Esophagus muscularis mucosa (tissue), 4 donors: ENCODE measurements around the gene ITPKB. TPM values are rescaled to one million over a fixed set of nuclear protein-coding genes. Genes with fewer than 3 reads are reported as not detected.

ENCODE experiments used
- DNase-seq: peaks from one replicate; pipeline ENCODE4 v3.0.0-alpha.2; 2017; ENCODE audit errors: extremely low spot score
- H3K27ac ChIP-seq, 4 donors: fragments of 200-600 bp; sonication (generic); replicated peaks in 1 of 4; 1 replicate in 3 of 4; 2 replicates in 1 of 4; pipeline ENCODE4 v1.5.1; 2016 to 2019; ENCODE audit warnings: mild to moderate bottlenecking in 1 of 4
- H3K27me3 ChIP-seq, 4 donors: fragments of 200-600 bp; sonication (generic); one replicate each; pipeline versions ENCODE4 v1.5.1 to v1.6.0; 2016 to 2019
- H3K36me3 ChIP-seq, 4 donors: fragments of 200-600 bp; sonication (generic); one replicate each; pipeline ENCODE4 v1.5.1; 2016 to 2019
- H3K4me1 ChIP-seq, 4 donors: fragments of 200-600 bp; sonication (generic); one replicate each; pipeline ENCODE4 v1.5.1; 2016 to 2019
- H3K4me3 ChIP-seq, 4 donors: fragments of 200-600 bp; sonication (generic); 1 replicate in 2 of 4; 2 replicates in 2 of 4; pipeline ENCODE4 v1.5.1; 2016 to 2019; ENCODE audit warnings: mild to moderate bottlenecking in 4 of 4, moderate library complexity in 1 of 4
- H3K9me3 ChIP-seq, 4 donors: fragments of 200-600 bp; sonication (generic); 1 replicate in 3 of 4; 2 replicates in 1 of 4; pipeline ENCODE4 v1.5.1; 2016 to 2019
- EP300 ChIP-seq: sonication (generic); formaldehyde crosslinking; IDR thresholded peaks from one replicate; pipeline ENCODE4 v1.6.1; 2017; ENCODE audit warnings: antibody characterized with exemption
- POLR2A ChIP-seq: fragments of 450-650 bp; IDR thresholded peaks from one replicate; pipeline ENCODE4 v1.6.1; 2017; ENCODE audit warnings: antibody characterized with exemption, moderate library complexity, mild to moderate bottlenecking, low read depth
- POLR2AphosphoS5 ChIP-seq, 2 donors: sonication (generic); formaldehyde crosslinking; IDR thresholded peaks; one replicate each; pipeline ENCODE4 v1.6.1; 2017; ENCODE audit warnings: antibody characterized with exemption in 2 of 2
- WGBS: methylation state at CpG from one replicate; pipeline ENCODE4 v1.1.5; 2018; 5-methylcytosine and 5-hydroxymethylcytosine counted together
- intact Hi-C: fragments of 100-400 bp; cut with DNase I; formaldehyde crosslinking; loops from one replicate; pipeline ENCODE4 v1.15.1; 2023
- total RNA-seq, 4 donors: library from RNA; depleted of rRNA; stranded (reverse); fragments of >200 nt; gene quantifications; one replicate each; pipeline versions ENCODE4 v1.1.0 to v1.2.1, GENCODE V29; 2016
- TF ChIP-seq, protein P1 (sequence below), 3 experiments: fragments of 200-600 bp in 2 of 3; fragments of 450-650 bp in 1 of 3; sonication (generic) in 2 of 3; IDR thresholded peaks; one replicate each; pipeline ENCODE4 v1.5.1; 2017 to 2019; ENCODE audit warnings: antibody characterized with exemption in 3 of 3, mild to moderate bottlenecking in 2 of 3, moderate library complexity in 1 of 3

ITPKB gene
- total RNA-seq, 4 donors from 2014 or later, result 71.1 to 156 (median 116) TPM

GRCh38 chr1:226631229-226632000, 107.7 kb downstream of the ITPKB start:
- Histone ChIP-seq H3K4me1 (peaks cover 27 to 77% (median 76%) of the 10 kb centered on the region in 4 donors), H3K36me3 (peaks cover 0 to 54% (median 35%) of the 10 kb centered on the region in 4 donors), H3K9me3 (no peaks in the 10 kb centered on the region), H3K4me3 (no peak overlapping the region), H3K27ac (peak overlapping the region in 2 of 4 donors; percentile 74 to 83), H3K27me3 (no peaks in the 10 kb centered on the region)
- no peak for TF ChIP-seq EP300
- TF ChIP-seq, protein P1, sequence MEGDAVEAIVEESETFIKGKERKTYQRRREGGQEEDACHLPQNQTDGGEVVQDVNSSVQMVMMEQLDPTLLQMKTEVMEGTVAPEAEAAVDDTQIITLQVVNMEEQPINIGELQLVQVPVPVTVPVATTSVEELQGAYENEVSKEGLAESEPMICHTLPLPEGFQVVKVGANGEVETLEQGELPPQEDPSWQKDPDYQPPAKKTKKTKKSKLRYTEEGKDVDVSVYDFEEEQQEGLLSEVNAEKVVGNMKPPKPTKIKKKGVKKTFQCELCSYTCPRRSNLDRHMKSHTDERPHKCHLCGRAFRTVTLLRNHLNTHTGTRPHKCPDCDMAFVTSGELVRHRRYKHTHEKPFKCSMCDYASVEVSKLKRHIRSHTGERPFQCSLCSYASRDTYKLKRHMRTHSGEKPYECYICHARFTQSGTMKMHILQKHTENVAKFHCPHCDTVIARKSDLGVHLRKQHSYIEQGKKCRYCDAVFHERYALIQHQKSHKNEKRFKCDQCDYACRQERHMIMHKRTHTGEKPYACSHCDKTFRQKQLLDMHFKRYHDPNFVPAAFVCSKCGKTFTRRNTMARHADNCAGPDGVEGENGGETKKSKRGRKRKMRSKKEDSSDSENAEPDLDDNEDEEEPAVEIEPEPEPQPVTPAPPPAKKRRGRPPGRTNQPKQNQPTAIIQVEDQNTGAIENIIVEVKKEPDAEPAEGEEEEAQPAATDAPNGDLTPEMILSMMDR (IDR thresholded peaks at IDR 0.05), result no peak
- TF ChIP-seq POLR2AphosphoS5 (IDR thresholded peaks at IDR 0.05), result no peak
- no peak for TF ChIP-seq POLR2A
- DNase-seq, result no peak
- 80% methylated on average over 10 of the region's 10 CpGs for whole genome bisulfite sequencing
- intact Hi-C loops, result loop anchor here (5.0 kb wide), 1 partner anchor 106 kb away; the partner anchor contains the start of gene ITPKB

DNA sequence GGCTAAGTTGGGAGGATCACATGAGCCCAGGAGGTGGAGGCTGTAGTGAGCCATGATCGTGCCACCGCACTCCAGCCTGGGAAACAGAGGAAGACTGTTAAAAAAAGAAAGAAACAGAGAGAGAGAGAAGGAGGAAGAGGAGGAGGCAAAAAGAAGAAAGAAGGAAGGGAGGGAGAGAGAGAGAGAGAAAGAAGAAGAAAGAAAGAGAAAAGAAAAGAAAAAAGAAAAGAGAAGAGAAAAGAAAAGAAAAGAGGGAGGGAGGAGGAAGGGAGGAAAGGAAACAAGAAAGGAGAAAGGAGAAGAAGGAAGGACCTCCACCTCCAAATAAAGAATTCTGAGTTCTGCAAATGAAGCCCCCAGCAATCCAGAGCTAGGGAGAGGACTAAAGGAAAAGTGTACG, 108.5 kb downstream of the ITPKB start:
- intact Hi-C loops, result loop anchor here (5.0 kb wide), 1 partner anchor 107 kb away; the partner anchor contains the start of gene ITPKB
- no peaks in the 10 kb centered on the region for H3K9me3 ChIP-seq
- peaks cover 30 to 78% (median 74%) of the 10 kb centered on the region in 4 donors for H3K4me1 ChIP-seq
- no peak overlapping the region for H3K4me3 ChIP-seq
- H3K27me3 ChIP-seq, result no peaks in the 10 kb centered on the region
- DNase-seq, result no peak
- peak overlapping the region in 2 of 4 donors; percentile 74 to 83 for H3K27ac ChIP-seq
- WGBS, result 88% methylated on average over 3 of the region's 3 CpGs
- TF ChIP-seq, protein P1 (IDR thresholded peaks at IDR 0.05), result no peak
- TF ChIP-seq EP300 (no peak), POLR2A (no peak), POLR2AphosphoS5 (IDR thresholded peaks at IDR 0.05) (no peak)
- H3K36me3 ChIP-seq, result peaks cover 0 to 46% (median 27%) of the 10 kb centered on the region in 4 donors

DNA sequence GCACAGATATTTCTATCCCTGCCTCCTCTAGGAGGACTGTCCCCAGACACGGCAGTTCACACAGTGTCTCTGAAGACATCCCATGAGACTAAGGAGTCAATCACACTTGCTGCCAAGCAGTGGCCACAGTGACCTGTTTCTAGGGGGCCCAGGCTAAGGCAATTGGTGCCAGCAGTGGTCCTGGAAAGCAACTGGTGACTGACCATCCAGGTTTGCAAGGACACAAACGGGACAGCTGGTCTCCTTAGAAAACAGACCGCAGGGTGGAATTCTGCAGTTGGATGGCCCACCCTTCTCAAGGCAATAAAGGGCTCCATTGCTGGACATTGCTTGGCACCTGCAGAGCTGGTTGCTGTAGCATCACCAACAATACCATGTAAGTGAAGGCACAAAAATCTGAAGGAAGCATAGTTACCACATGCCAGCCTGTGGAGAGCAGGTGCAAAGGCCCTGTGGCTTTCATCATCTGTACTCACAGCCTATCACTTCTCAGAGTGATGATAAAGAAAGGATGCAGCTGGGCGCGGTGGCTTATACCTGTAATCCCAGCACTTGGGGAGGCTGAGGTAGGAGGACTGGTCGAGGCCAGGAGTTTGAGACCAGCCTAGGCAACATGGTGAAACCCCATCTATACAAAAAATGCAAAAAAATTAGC, 109.1 kb downstream of the ITPKB start:
- peak overlapping the region in 2 of 4 donors; percentile 55 to 66 for H3K27ac ChIP-seq
- DNase-seq, result no peak
- H3K9me3 ChIP-seq, result no peaks in the 10 kb centered on the region
- intact Hi-C loops, result loop anchor here (5.0 kb wide), 2 partner anchors 83 to 107 kb away; partner anchors contain the start of genes ITPKB and STUM
- H3K4me3 ChIP-seq, result no peak overlapping the region
- peaks cover 30 to 72% (median 68%) of the 10 kb centered on the region in 4 donors for H3K4me1 ChIP-seq
- 95% methylated on average over 5 of the region's 6 CpGs for WGBS
- no peaks in the 10 kb centered on the region for H3K27me3 ChIP-seq
- peaks cover 0 to 41% (median 25%) of the 10 kb centered on the region in 4 donors for H3K36me3 ChIP-seq
- TF ChIP-seq EP300 (no peak), POLR2A (no peak)

DNA sequence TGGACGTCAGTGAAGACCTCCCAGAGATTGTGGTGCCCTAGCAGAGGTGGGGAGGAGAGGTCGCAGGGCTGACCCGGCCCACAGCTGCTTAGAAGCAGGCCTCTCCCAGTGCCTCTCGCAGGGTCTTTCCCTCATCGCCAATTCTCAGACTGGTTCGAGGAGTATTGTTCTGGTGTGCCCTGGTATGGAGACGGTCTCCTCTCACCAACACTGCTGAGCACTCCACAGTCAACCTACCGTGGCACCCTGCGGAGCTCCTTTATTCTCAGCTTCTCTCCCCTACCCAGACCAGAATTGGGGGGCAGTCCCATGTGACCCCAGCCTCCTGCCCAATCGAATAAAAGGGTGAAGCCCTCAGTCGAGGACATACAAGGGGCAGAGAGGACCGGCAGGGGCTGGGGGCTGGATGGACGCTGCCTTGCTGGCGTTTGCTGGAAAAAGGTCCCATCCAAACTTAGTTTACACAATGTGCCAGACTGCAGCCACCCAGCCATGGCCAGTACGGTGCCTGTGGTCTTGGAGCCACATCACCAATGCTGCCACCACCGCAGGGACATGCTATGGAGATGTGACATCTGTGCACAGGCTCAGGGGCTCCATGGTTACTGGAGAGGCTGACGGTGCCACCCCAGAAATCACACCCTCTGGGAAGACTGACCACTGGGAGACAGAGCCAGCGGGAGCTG, 109.7 kb downstream of the ITPKB start:
- Histone ChIP-seq H3K9me3 (no peaks in the 10 kb centered on the region), H3K36me3 (peaks cover 0 to 35% (median 20%) of the 10 kb centered on the region in 4 donors), H3K27ac (peak overlapping the region in 2 of 4 donors; percentile 55 to 66), H3K4me1 (peaks cover 28 to 67% (median 62%) of the 10 kb centered on the region in 4 donors), H3K27me3 (no peaks in the 10 kb centered on the region), H3K4me3 (no peak overlapping the region)
- TF ChIP-seq EP300 (no peak), POLR2A (no peak), POLR2AphosphoS5 (IDR thresholded peaks at IDR 0.05) (no peak)
- TF ChIP-seq, protein P1 (IDR thresholded peaks at IDR 0.05), result no peak
- 84% methylated on average over 14 of the region's 18 CpGs for WGBS
- DNase-seq, result no peak
- intact Hi-C loops, result loop anchor here (5.0 kb wide), 1 partner anchor 82 kb away; the partner anchor contains the start of gene STUM
